HepG2 (cell line): ENCODE measurements around the gene CXXC5. TPM values are rescaled to one million over a fixed set of nuclear protein-coding genes. Genes with fewer than 3 reads are reported as not detected.
A peak's percentile ranks its signal among the peaks of the same experiment; 100 is the strongest.

Source experiments
- ARID4A ChIP-seq: sonication (generic); formaldehyde crosslinking; IDR thresholded peaks from 2 replicates; pipeline ENCODE4 v1.5.0; 2020; ENCODE audit warnings: mild to moderate bottlenecking, missing genetic modification reagents, borderline replicate concordance
- CREB3 ChIP-seq: sonication (generic); formaldehyde crosslinking; IDR thresholded peaks from 2 replicates; pipeline ENCODE4 v1.5.0; 2020; ENCODE audit warnings: missing genetic modification reagents
- HNRNPLL ChIP-seq: fragments of 200-400 bp; formaldehyde crosslinking; IDR thresholded peaks from 2 replicates; pipeline ENCODE4 v1.6.1; 2017; ENCODE audit warnings: mild to moderate bottlenecking, low read depth, low read length; ENCODE audit not compliant: poor library complexity, severe bottlenecking
- ISL2 ChIP-seq: sonication (generic); formaldehyde crosslinking; IDR thresholded peaks from 2 replicates; pipeline ENCODE4 v1.5.0; 2020; ENCODE audit warnings: missing genetic modification reagents
- PCBP1 ChIP-seq: fragments of 200-400 bp; formaldehyde crosslinking; IDR thresholded peaks from 2 replicates; pipeline ENCODE4 v1.6.1; 2017; ENCODE audit warnings: mild to moderate bottlenecking, low read depth, low read length, borderline replicate concordance
- RAD51 ChIP-seq: fragments of 450-650 bp; IDR thresholded peaks from 2 replicates; pipeline ENCODE4 v1.6.1; 2016; ENCODE audit warnings: borderline replicate concordance
- SPEN ChIP-seq: sonication (generic); formaldehyde crosslinking; IDR thresholded peaks from 2 replicates; pipeline ENCODE4 v1.5.1; 2020; ENCODE audit warnings: low read depth, mild to moderate bottlenecking, missing genetic modification reagents
- ZBTB43 ChIP-seq: sonication (generic); formaldehyde crosslinking; conservative IDR thresholded peaks from 2 replicates; pipeline ENCODE4 v1.4.0; 2020; ENCODE audit warnings: missing genetic modification reagents
- ZBTB8A ChIP-seq: sonication (generic); formaldehyde crosslinking; IDR thresholded peaks from 2 replicates; pipeline ENCODE4 v1.4.0; 2020; ENCODE audit warnings: mild to moderate bottlenecking, low read depth, missing genetic modification reagents, borderline replicate concordance
- ZNF180 ChIP-seq: sonication (generic); formaldehyde crosslinking; IDR thresholded peaks from 2 replicates; pipeline ENCODE4 v1.4.0; 2020; ENCODE audit warnings: low read depth, missing genetic modification reagents, borderline replicate concordance
- ZNF282 ChIP-seq: fragments of 450-650 bp; IDR thresholded peaks from 2 replicates; pipeline ENCODE4 v1.6.1; 2018; ENCODE audit not compliant: partially characterized antibody
- ZNF7 ChIP-seq: IDR thresholded peaks from 2 replicates; pipeline ENCODE4 v1.6.1; 2016; ENCODE audit warnings: missing biosample characterization, missing genetic modification reagents
- ZNF746 ChIP-seq: sonication (generic); formaldehyde crosslinking; IDR thresholded peaks from 2 replicates; pipeline ENCODE4 v1.8.0; 2022; ENCODE audit warnings: mild to moderate bottlenecking, missing genetic modification reagents
- polyA plus RNA-seq, 8 experiments: library from polyadenylated mRNA; depleted of rRNA in 3 of 8; stranded (reverse) in 7 of 8; unstranded in 1 of 8; fragments of >200 nt; fragmentation: Illumina TruSeq in 4 of 8; extraction: Trizol in 4 of 8; gene quantifications; 2 replicates each; pipeline versions ENCODE4 v1.2.1 to v1.2.3, GENCODE V29; 2011 to 2016; ENCODE audit warnings: low read depth in 4 of 8, missing spikeins in 1 of 8, mixed read lengths in 1 of 8; ENCODE audit not compliant: insufficient read depth in 1 of 8
- total RNA-seq, 5 experiments: library from RNA; depleted of rRNA; stranded (reverse); fragments of >200 nt; fragmentation: Illumina TruSeq; extraction: Trizol; gene quantifications; 2 replicates each; pipeline ENCODE4 v1.2.3, GENCODE V29; 2016; ENCODE audit warnings: low read depth in 1 of 5
- TF ChIP-seq, protein P1 (sequence below), 2 experiments: fragments of 450-650 bp in 1 of 2; sonication (generic) in 1 of 2; formaldehyde crosslinking; IDR thresholded peaks; 2 replicates each; pipeline versions ENCODE4 v1.5.0 to v1.8.0; 2020 to 2022; ENCODE audit warnings: mild to moderate bottlenecking in 1 of 2, missing genetic modification reagents in 1 of 2
- TF ChIP-seq, protein P2 (sequence below): sonication (generic); formaldehyde crosslinking; IDR thresholded peaks from 2 replicates; pipeline ENCODE4 v1.4.0; 2020; ENCODE audit warnings: mild to moderate bottlenecking, missing genetic modification reagents
- TF ChIP-seq, protein P3 (sequence below): sonication (generic); formaldehyde crosslinking; IDR thresholded peaks from 2 replicates; pipeline ENCODE4 v1.5.1; 2020; ENCODE audit warnings: mild to moderate bottlenecking, missing genetic modification reagents, moderate library complexity

Gene CXXC5
- total and polyA plus RNA-seq, 2 of the 13 experiments (the other 11 are each of a cell fraction or from before 2014, with no cell fraction given) = 32.3 to 33.0 TPM

DNA sequence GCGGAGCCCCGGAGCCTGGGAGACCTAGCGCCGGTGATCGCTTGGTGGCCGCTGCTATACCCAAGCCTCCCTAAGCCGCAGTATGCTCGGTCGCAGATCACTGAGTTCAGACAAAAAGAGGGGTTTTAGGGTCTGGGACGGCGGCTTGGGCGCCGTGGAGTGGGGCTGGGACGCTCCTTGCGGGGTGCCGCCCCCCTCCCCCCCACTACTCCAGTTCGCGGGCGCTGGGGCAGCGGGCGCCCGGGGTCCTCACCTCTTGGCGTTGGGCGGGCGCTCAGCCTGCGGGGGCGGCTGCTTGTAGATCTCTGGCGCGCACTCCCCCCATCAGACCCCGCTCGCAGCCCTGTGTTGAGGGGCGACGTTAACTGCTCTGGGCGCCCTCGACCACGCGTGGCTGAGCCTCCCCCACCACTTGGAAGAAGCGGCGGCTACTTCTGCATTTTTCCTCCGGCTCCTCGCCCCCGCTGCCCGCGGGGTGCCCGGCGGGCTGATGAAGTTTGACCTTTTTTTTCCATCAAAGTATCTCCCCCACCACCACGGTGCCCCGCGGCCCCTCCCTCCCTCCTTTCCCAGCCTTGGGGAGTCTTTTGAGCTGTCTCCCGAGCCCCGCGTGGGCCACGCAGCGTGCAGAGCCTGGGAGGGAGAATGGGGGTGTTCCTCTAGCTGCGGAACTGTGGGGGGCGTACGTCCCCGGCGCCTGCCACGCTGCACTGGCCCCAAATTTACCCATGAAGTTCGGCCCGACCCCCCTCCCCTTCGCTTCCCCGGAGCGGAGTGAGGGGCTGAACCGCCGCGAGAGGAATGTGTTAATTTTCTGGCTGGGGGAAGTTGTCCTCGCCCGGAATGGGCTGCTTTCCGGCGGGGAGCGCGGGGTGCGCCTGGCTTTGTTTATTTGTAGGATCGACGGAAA, 1.2 kb downstream of the CXXC5 start (continued):
- no peak for TF ChIP-seq ZNF180 (CRISPR knock-in tag)
- TF ChIP-seq ZNF7 (CRISPR knock-in tag) = no peak
- TF ChIP-seq CREB3 (CRISPR knock-in tag) = no peak
- TF ChIP-seq, protein P1, sequence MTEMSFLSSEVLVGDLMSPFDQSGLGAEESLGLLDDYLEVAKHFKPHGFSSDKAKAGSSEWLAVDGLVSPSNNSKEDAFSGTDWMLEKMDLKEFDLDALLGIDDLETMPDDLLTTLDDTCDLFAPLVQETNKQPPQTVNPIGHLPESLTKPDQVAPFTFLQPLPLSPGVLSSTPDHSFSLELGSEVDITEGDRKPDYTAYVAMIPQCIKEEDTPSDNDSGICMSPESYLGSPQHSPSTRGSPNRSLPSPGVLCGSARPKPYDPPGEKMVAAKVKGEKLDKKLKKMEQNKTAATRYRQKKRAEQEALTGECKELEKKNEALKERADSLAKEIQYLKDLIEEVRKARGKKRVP (CRISPR knock-in tag; IDR thresholded peaks at IDR 0.05) = no peak
- TF ChIP-seq SPEN = 0 out of 2 replicates have a peak, but pooled peaks have one; percentile 11
- TF ChIP-seq ZBTB43 (CRISPR knock-in tag) = no peak
- TF ChIP-seq HNRNPLL = peak; percentile 82
- TF ChIP-seq, protein P2, sequence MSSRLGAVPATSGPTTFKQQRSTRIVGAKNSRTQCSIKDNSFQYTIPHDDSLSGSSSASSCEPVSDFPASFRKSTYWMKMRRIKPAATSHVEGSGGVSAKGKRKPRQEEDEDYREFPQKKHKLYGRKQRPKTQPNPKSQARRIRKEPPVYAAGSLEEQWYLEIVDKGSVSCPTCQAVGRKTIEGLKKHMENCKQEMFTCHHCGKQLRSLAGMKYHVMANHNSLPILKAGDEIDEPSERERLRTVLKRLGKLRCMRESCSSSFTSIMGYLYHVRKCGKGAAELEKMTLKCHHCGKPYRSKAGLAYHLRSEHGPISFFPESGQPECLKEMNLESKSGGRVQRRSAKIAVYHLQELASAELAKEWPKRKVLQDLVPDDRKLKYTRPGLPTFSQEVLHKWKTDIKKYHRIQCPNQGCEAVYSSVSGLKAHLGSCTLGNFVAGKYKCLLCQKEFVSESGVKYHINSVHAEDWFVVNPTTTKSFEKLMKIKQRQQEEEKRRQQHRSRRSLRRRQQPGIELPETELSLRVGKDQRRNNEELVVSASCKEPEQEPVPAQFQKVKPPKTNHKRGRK (CRISPR knock-in tag) = no peak
- TF ChIP-seq, protein P3, sequence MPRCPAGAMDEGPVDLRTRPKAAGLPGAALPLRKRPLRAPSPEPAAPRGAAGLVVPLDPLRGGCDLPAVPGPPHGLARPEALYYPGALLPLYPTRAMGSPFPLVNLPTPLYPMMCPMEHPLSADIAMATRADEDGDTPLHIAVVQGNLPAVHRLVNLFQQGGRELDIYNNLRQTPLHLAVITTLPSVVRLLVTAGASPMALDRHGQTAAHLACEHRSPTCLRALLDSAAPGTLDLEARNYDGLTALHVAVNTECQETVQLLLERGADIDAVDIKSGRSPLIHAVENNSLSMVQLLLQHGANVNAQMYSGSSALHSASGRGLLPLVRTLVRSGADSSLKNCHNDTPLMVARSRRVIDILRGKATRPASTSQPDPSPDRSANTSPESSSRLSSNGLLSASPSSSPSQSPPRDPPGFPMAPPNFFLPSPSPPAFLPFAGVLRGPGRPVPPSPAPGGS (CRISPR knock-in tag) = 0 out of 2 replicates have a peak, but pooled peaks have one; percentile 19
- TF ChIP-seq ZBTB8A (CRISPR knock-in tag) = no peak
- no peak for TF ChIP-seq ZNF282
- 0 out of 2 replicates have a peak, but pooled peaks have one; percentile 14 for TF ChIP-seq ZNF746
- no peak for TF ChIP-seq RAD51
- TF ChIP-seq ARID4A (CRISPR knock-in tag) = peak; percentile 7; the same call in 1 of the 2 replicates
- 0 out of 2 replicates have a peak, but pooled peaks have one; percentile 5 for TF ChIP-seq ISL2 (CRISPR knock-in tag)
- TF ChIP-seq PCBP1 = 0 out of 2 replicates have a peak, but pooled peaks have one; percentile 15
